Left colon (tissue), 2 donors: Measurements from ENCODE around the gene PRRG4. TPM values are rescaled to one million over a fixed set of nuclear protein-coding genes. Genes with fewer than 3 reads are reported as not detected.
"Not testable (repeated sequence)": the region's sequence is repeated elsewhere in the genome, so short reads cannot be mapped to it uniquely, and the experiment has no call there.

Experiments used
- ATAC-seq: fragments of 200-7000 bp; cut with Tn5 transposase; one replicate; pipeline ENCODE4 v1.9.1; 2020; ENCODE audit warnings: mild to moderate bottlenecking, moderate library complexity
- DNase-seq, 2 donors: peaks; one replicate each; pipeline ENCODE4 v3.0.0-alpha.2; 2020
- intact Hi-C, 2 donors: fragments of 100-400 bp; cut with DNase I in 1 of 2; cut with micrococcal nuclease in 1 of 2; formaldehyde crosslinking; loops; one replicate each; pipeline versions ENCODE4 v1.11.2 to v1.14.0; 2022; cut with DNase I, micrococcal nuclease
- long read RNA-seq: library from polyadenylated mRNA; unstranded; transcript quantifications from one replicate; pipeline ENCODE4 v2.0.0, GENCODE V29; 2021
- total RNA-seq, 2 donors: library from RNA; stranded (reverse); fragmentation: NEBNext Ultra II Directional; extraction: Animal tissue kit (Norgen Biotek cat#: 25700); gene quantifications; one replicate each; pipeline ENCODE4 v1.2.1, GENCODE V29; 2021
- donor health status: DM: no; HTN: no; CAD: no.
- donor health status: DM: yes; HTN: yes; CAD: no.

The PRRG4 gene
- total RNA-seq, result 10 to 100 TPM; 15.8 to 19.0 TPM
- long read RNA-seq, full-length matches to known transcripts, result 16 of 21 reads
- long read RNA-seq, partial matches to known transcripts, result 3 of 21 reads
- long read RNA-seq, other reads (novel, unspliced or antisense), result 2 of 21 reads

- intact Hi-C loops, result no loop called here
- ATAC-seq (peak; percentile 98), DNase-seq (peak; percentile 79 to 86)
Measured at GRCh38 chr11:32829680-32830412, at the start of gene PRRG4. PRRG4 (plus strand) TSS chr11:32829927; CDS start chr11:32830530, 603 bp downstream.

- DNase-seq, ATAC-seq, intact Hi-C loops: not testable (repeated sequence)
Measured at GRCh38 chr11:32780839-32781238, 48.9 kb upstream of the PRRG4 start.

- ATAC-seq, result no peak
- DNase-seq, result no peak
- intact Hi-C loops, result no loop called here
Measured at GRCh38 chr11:32781721-32782120, 48.0 kb upstream of the PRRG4 start.

GRCh38 chr11:32785262-32785661 lies 44.5 kb upstream of the PRRG4 start:
- intact Hi-C loops, result no loop called here
- ATAC-seq (no peak), DNase-seq (no peak)

- intact Hi-C loops, result no loop called here
- DNase-seq (no peak), ATAC-seq (no peak)
Measured at GRCh38 chr11:32786811-32787210, 42.9 kb upstream of the PRRG4 start.

- no peak for DNase-seq
- no peak for ATAC-seq
- intact Hi-C loops, result no loop called here
Measured at GRCh38 chr11:32790916-32791315, 38.8 kb upstream of the PRRG4 start.

GRCh38 chr11:32792111-32792947 lies 37.4 kb upstream of the PRRG4 start:
- intact Hi-C loops, result loop anchor here in 1 of 2 donors (2.0 kb wide), 1 partner anchor 470 kb away; no protein-coding TSS in a partner anchor
- DNase-seq, result no peak
- peak; percentile 11 for ATAC-seq

- peak in 1 of 2 donors; percentile 73 for DNase-seq
- intact Hi-C loops, result loop anchor here in 1 of 2 donors (2.0 kb wide), 1 partner anchor 470 kb away; no protein-coding TSS in a partner anchor
- ATAC-seq, result peak; percentile 75
Measured at GRCh38 chr11:32792948-32793475, 36.7 kb upstream of the PRRG4 start.

- ATAC-seq (no peak), DNase-seq (no peak)
- intact Hi-C loops, result no loop called here
Measured at GRCh38 chr11:32794439-32794838, 35.3 kb upstream of the PRRG4 start, which contains the start of gene CCDC73. CCDC73 (minus strand) TSS chr11:32794662; CDS start chr11:32760243, 34,419 bp downstream.

GRCh38 chr11:32796425-32796824 lies 33.3 kb upstream of the PRRG4 start:
- intact Hi-C loops, result no loop called here
- ATAC-seq (no peak), DNase-seq (no peak)

GRCh38 chr11:32809313-32809712 lies 20.4 kb upstream of the PRRG4 start:
- intact Hi-C loops, result no loop called here
- peak; percentile 93 for ATAC-seq
- peak; percentile 58 to 78 for DNase-seq

GRCh38 chr11:32817181-32817851 lies 12.4 kb upstream of the PRRG4 start:
- ATAC-seq, result no peak
- intact Hi-C loops, result no loop called here
- no peak for DNase-seq

GRCh38 chr11:32817852-32818183 lies 11.9 kb upstream of the PRRG4 start:
- intact Hi-C loops, result no loop called here
- ATAC-seq, result no peak

GRCh38 chr11:32819187-32819586 lies 10.5 kb upstream of the PRRG4 start:
- no peak for ATAC-seq
- intact Hi-C loops, result no loop called here
- no peak for DNase-seq

More at GRCh38 chr11:32817852-32818183, 11.9 kb upstream of the PRRG4 start:
- DNase-seq, result no peak

GRCh38 chr11:32820497-32820896 lies 9.2 kb upstream of the PRRG4 start:
- intact Hi-C loops, result no loop called here
- ATAC-seq (no peak), DNase-seq (no peak)

- ATAC-seq (no peak), DNase-seq (no peak)
- intact Hi-C loops, result no loop called here
Measured at GRCh38 chr11:32821517-32821916, 8.2 kb upstream of the PRRG4 start.

- DNase-seq (no peak), ATAC-seq (no peak)
- intact Hi-C loops, result no loop called here
Measured at GRCh38 chr11:32821917-32822560, 7.7 kb upstream of the PRRG4 start.

GRCh38 chr11:32823617-32824016 lies 6.1 kb upstream of the PRRG4 start:
- DNase-seq, ATAC-seq, intact Hi-C loops: not testable (repeated sequence)
